Hepatic stellate cell (primary cell): ENCODE measurements around the gene OTUB1.

Experiments used
- DNase-seq: peaks from one replicate; pipeline ENCODE4 v3.0.0; 2011; ENCODE audit warnings: low spot score

OTUB1 gene

GRCh38 chr11:64007160-64007628 lies 21.0 kb downstream of the OTUB1 start:
- peak; percentile 75 for DNase-seq

- peak; percentile 78 for DNase-seq
These were observed 21.5 kb downstream of the OTUB1 start for GRCh38 chr11:64007629-64008282.

DNA sequence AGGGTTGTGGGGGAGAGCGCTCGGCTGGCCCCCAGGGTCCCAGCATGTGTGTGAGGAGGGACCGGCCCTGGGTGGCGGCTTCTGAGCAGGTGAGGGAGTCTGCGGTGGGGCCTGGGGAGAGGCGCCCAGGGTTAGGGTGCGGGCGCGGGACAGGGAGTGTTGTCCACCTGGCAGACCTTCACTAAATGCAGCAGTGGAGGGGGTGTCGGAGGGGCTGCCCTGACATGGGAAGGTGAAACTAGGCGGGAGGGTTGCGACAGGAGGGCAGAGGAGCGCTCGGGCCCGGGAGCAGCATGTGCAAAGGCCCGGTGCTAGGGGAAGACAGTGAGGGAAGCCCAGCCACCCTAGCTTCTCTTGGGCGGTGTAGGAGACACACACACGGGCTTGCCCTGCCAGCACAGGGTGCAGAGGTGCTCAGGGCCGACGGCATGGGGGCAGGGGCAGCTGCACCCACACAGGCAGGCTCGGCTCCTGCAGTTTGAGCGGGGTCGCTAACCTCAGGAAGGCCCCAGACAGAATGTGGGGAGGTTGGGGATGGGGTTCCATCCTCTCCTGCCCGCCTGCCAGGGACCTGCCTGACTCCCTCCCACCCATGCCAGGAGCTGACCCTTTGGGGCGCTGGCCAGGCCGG lies 22.2 kb downstream of the OTUB1 start:
- no peak for DNase-seq

GRCh38 chr11:64008914-64009633 lies 22.8 kb downstream of the OTUB1 start:
- no peak for DNase-seq

GRCh38 chr11:64009710-64010109 lies 23.5 kb downstream of the OTUB1 start:
- DNase-seq, result no peak

DNA sequence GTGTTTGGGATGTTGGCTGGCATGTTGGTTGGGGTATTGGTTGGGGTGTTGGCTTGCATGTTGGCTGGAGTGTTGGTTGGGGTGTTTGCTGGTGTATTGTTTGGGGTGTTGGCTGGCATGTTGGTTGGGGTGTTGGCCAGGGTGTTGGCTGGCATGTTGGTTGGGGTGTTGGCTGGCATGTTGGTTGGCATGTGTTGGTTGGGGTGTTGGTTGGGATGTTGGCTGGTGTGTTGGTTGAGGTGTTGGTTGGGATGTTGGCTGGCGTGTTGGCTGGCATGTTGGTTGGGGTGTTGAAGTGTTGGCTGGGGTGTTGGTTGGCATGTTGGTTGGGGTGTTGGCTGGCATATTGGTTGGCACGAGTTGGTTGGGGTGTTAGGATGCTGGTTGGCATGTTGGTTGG lies 24.5 kb downstream of the OTUB1 start:
- no peak for DNase-seq

- DNase-seq, result no peak
These were observed 25.1 kb downstream of the OTUB1 start for GRCh38 chr11:64011371-64011770.

DNA sequence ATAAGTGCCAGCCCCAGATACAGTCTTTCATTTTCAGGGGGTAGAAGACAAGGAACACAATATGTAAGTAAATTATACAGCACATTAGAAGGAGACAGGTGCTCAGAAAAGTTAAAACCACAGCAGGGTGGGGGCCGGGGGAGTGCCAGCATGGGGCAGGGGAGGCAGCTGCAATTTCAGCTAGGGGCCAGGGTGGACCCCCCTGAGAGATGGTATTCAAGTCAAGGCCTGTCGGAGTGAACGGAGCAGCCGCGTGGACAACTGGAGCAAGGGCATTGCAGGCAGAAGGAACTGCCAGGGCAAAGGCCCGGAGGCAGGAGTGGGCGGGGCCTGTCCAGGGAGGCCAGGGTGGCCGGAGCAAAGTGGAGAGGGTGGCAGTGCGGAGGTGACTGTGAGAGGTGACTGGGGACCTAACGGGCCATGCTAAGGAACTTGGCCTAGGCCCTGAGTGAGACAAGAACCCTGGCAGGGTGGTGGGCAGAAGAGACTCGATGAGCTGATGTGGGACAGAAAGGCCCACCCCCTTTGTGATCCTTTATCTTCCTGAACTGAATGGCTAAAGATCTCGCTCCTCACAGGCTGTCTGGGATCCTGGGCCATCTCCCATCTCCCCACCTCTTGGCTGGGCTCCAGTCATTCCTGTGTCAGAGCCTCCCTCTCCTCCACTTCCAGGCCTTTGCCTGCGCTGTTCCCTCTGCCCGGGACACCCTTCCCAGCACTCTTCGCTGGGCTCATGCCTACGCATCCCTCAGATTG lies 27.1 kb downstream of the OTUB1 start:
- no peak for DNase-seq

GRCh38 chr11:64014356-64014755 lies 28.1 kb downstream of the OTUB1 start:
- no peak for DNase-seq

DNA sequence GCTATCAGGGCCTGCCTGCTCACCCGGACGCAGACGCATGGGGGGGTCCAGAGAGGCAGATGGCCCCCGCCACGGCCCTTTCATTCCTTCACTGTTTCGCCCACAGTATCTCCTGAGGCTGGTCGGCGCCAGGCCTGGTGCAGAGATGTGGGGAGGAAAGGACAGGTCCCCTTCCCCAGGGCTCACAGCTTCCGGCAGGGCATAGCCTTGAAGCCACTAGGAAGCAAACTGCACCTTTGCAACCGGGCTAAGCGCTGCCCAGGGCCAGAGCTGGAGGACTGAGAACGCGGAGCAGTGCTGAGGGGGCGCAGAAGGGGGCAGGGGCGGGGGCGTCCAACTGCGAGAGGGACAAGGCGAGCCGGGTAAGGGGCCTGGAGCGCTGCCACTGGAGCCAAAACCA lies 29.3 kb downstream of the OTUB1 start:
- DNase-seq, result no peak

GRCh38 chr11:64015935-64016845 lies 30.0 kb downstream of the OTUB1 start:
- DNase-seq, result no peak

- DNase-seq, result no peak
These were observed 31.6 kb downstream of the OTUB1 start for GRCh38 chr11:64017945-64018224.

GRCh38 chr11:64018310-64018709 lies 32.1 kb downstream of the OTUB1 start:
- DNase-seq, result no peak

DNA sequence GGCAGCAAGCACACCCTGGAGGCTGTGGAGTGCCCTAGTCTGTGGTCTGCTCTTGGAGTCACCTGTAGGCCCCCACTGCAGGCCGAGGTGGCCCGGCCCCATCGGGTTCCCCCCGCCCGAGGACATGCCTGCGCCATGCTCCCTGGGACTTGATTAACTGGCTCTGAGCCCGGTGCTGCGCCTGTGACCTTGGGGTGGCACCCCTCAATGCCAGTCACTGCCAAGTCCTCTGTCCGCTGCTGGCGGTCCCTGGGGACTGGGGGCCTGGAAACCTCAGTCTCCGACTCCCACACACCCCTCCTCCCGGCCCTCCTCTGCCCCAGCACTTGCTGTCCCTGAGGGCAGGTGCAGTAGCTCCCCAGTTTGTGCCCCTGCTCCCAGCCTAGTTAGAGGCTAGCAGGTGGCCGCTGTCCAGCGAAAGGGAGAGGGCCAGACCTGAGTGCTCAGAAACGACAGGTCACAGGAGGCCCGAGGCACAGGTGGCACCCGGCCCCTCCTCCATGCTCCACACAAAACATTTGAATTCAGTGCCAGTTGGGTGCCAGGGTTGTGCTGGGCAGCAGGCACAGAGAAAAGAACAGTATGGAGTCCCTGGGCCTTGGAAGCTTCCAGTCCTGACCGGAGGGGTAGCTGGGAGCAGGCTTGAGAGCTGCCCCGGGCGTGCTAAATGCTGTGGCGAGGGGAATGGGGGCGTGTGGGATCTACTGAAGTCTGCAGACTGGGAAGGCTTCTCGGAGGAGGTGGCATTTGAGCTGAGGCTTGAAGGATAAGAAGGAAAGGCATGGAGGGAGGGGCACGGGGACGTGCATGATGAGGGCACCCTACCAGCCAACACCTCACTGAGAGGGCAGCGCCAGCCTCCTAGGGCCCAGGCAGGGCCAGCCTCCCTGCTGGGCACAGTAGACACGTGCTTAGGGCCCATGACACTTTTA lies 33.1 kb downstream of the OTUB1 start:
- DNase-seq, result no peak

- DNase-seq, result no peak
These were observed 34.9 kb downstream of the OTUB1 start for GRCh38 chr11:64020976-64021756.

DNA sequence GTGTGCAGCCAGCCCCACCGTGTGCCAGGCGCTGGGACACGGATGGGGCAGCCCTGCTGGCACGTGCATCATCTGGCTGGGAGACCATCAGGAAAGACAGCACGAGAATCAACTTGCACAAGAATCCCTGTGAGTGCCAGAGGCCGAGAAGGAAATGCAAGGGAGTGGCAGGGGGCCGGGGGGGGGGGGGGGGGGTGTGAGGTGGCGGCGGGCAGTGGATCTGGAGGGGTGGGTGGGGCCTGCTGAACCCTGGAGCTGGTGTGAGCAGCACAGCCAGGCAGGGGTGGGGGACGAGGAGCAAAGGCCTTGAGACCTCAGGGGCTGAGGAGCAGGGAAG lies 35.5 kb downstream of the OTUB1 start:
- no peak for DNase-seq

DNA sequence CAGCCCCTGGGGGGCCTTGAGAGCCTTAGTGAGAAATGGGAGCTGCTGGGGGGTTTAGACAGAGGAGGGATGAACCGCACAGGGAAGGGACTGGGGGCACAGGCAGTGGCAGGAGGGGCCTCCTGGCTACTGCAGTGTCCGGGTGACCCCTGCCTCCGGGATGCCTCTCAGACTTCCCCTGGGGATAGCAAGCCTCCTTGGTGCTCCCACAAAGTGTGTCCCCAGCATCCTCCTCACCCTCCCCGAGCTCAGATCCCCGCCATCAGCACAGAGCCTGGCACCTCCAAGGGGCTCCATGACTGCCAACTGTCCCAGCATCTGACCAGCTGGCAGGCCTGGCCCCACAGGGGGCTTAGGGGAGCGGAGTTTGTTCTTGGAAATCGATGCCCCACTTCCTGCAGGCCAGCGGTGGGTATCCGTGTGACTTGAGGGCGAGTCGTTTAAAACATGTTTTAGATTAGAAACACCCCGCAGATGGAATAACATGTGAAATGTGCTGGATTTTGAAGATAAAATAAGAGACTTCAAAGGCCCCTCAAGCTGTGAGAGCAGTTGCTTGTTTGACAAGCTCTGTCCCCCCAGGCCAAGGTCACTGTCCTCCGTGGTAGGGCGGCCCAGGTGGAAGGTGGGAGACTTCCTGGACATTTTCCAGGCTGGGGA lies 36.0 kb downstream of the OTUB1 start:
- no peak for DNase-seq

DNA sequence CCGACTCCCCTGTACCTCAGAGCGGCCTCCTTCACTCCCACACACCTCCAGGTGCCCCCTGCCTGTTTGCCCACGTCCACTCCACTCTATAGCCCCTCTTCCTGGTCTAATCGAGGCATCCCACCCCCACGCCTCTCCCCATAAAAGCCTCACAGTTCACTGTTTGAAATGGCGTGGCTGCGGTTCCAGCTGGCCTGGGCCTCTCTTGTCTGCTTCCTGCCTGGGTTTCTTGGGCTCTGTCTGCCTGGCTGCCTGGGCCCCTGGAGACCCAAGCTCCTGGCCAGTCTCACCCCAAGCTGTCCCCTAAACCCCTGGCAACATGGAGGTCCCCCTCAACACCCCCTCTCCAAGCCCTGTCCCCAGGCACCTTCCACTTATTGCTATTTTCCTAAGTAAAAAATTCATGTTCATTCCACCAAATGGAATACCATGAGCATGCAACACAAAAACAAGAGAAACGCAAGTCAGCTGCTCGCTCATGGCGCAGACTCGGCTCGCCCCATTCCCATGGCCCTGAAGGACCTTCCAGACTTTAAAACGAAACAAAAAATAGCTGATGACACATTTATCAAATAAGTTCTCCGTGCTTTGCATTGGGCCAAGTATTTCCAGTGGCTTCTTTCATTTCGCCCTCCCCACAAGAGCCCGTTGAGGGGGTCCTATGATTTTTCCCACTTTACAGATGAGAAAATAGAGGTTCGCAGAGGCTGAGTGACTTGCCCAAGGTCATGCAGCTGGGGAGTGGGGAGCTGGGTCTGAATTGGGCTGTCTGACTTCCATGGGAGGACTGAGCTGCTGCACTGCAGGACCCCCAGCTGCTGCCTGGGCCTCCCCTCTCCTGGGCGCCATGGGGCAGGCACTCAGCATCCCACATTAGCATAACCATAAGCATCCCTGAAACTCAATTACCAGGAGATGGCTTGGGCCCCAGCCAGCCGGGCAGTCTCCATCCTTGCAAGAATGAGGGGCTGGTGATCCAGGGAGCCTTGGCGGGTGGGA lies 37.8 kb downstream of the OTUB1 start:
- DNase-seq, result no peak
